ENCODE data around the gene TUB.

TUB gene

GRCh38 chr11:8126649-8127289 lies 45.8 kb downstream of the TUB start:
- no peaks in the 10 kb centered on the region for H3K9me2 ChIP-seq (replicated peaks; ENCODE audit: insufficient read depth, low read length)
- no peak overlapping the region for H3K9ac ChIP-seq (ENCODE audit: low read length)
- H3K9me3 ChIP-seq (replicated peaks; ENCODE audit: insufficient read depth, low read length), result no peaks in the 10 kb centered on the region
- H2AFZ ChIP-seq (ENCODE audit: low read length), result no peak overlapping the region
- H3K36me3 ChIP-seq (replicated peaks; ENCODE audit: insufficient read depth, low read length), result no peaks in the 10 kb centered on the region
- no peak overlapping the region for H3K27ac ChIP-seq (ENCODE audit: low read length)
- DNase-seq, result no peak
- no peaks in the 10 kb centered on the region for H3F3A ChIP-seq (ENCODE audit: insufficient read depth, low read length)
- no peak overlapping the region for H3K4me3 ChIP-seq (ENCODE audit: low read length)
- H3K27me3 ChIP-seq (replicated peaks; ENCODE audit: insufficient read depth, low read length), result no peaks in the 10 kb centered on the region
- H3K4me2 ChIP-seq (ENCODE audit: low read depth, low read length), result no peak overlapping the region
- no peak for TF ChIP-seq EZH2 (optimal IDR thresholded peaks at IDR 0.05; ENCODE audit: low read depth, low read length)
- no peak for TF ChIP-seq EZH2phosphoT487 (IDR thresholded peaks at IDR 0.05; ENCODE audit: low read length)
- no peak for TF ChIP-seq CTCF (IDR thresholded peaks at IDR 0.05; ENCODE audit: low read length)
- no peaks in the 10 kb centered on the region for H3K4me1 ChIP-seq (ENCODE audit: low read length)
- no peaks in the 10 kb centered on the region for H4K20me1 ChIP-seq (ENCODE audit: insufficient read depth, low read length)
- no peaks in the 10 kb centered on the region for H3K79me2 ChIP-seq (ENCODE audit: low read length)

- H3F3A ChIP-seq (ENCODE audit: insufficient read depth, low read length), result no peaks in the 10 kb centered on the region
- H3K4me2 ChIP-seq (ENCODE audit: low read depth, low read length), result no peak overlapping the region
- TF ChIP-seq EZH2phosphoT487 (IDR thresholded peaks at IDR 0.05; ENCODE audit: low read length), result no peak
- TF ChIP-seq EZH2 (optimal IDR thresholded peaks at IDR 0.05; ENCODE audit: low read depth, low read length), result no peak
- TF ChIP-seq CTCF (IDR thresholded peaks at IDR 0.05; ENCODE audit: low read length), result no peak
- H3K9me3 ChIP-seq (replicated peaks; ENCODE audit: insufficient read depth, low read length), result no peaks in the 10 kb centered on the region
- no peaks in the 10 kb centered on the region for H3K36me3 ChIP-seq (replicated peaks; ENCODE audit: insufficient read depth, low read length)
- DNase-seq, result no peak
- H3K9ac ChIP-seq (ENCODE audit: low read length), result no peak overlapping the region
- no peaks in the 10 kb centered on the region for H4K20me1 ChIP-seq (ENCODE audit: insufficient read depth, low read length)
- H3K27ac ChIP-seq (ENCODE audit: low read length), result no peak overlapping the region
- no peaks in the 10 kb centered on the region for H3K4me1 ChIP-seq (ENCODE audit: low read length)
- no peaks in the 10 kb centered on the region for H3K27me3 ChIP-seq (replicated peaks; ENCODE audit: insufficient read depth, low read length)
- no peaks in the 10 kb centered on the region for H3K9me2 ChIP-seq (replicated peaks; ENCODE audit: insufficient read depth, low read length)
- no peak overlapping the region for H3K4me3 ChIP-seq (ENCODE audit: low read length)
- no peak overlapping the region for H2AFZ ChIP-seq (ENCODE audit: low read length)
- no peaks in the 10 kb centered on the region for H3K79me2 ChIP-seq (ENCODE audit: low read length)
Measured at GRCh38 chr11:8127447-8127846, 46.4 kb downstream of the TUB start.

- Histone ChIP-seq H3K4me2 (ENCODE audit: low read depth, low read length) (no peak overlapping the region), H3K9me3 (replicated peaks; ENCODE audit: insufficient read depth, low read length) (no peaks in the 10 kb centered on the region), H3K36me3 (replicated peaks; ENCODE audit: insufficient read depth, low read length) (no peaks in the 10 kb centered on the region), H3K9me2 (replicated peaks; ENCODE audit: insufficient read depth, low read length) (no peaks in the 10 kb centered on the region), H3K9ac (ENCODE audit: low read length) (no peak overlapping the region), H3K4me1 (ENCODE audit: low read length) (no peaks in the 10 kb centered on the region), H3K79me2 (ENCODE audit: low read length) (no peaks in the 10 kb centered on the region), H3F3A (ENCODE audit: insufficient read depth, low read length) (no peaks in the 10 kb centered on the region), H3K27ac (ENCODE audit: low read length) (no peak overlapping the region), H3K27me3 (replicated peaks; ENCODE audit: insufficient read depth, low read length) (no peaks in the 10 kb centered on the region), H3K4me3 (ENCODE audit: low read length) (no peak overlapping the region), H4K20me1 (ENCODE audit: insufficient read depth, low read length) (no peaks in the 10 kb centered on the region), H2AFZ (ENCODE audit: low read length) (no peak overlapping the region)
- TF ChIP-seq EZH2 (optimal IDR thresholded peaks at IDR 0.05; ENCODE audit: low read depth, low read length), result no peak
- no peak for TF ChIP-seq CTCF (IDR thresholded peaks at IDR 0.05; ENCODE audit: low read length)
- no peak for TF ChIP-seq EZH2phosphoT487 (IDR thresholded peaks at IDR 0.05; ENCODE audit: low read length)
- no peak for DNase-seq
Measured at GRCh38 chr11:8138526-8138925, 57.5 kb downstream of the TUB start.

Data from MM.1S (cell line).